GM20431 (cell line): ENCODE measurements around the gene SRP19.

ENCODE experiments used
- in situ Hi-C: fragments of 300-500 bp; cut with MseI, MboI; formaldehyde crosslinking; loops from one replicate; pipeline ENCODE4 v1.15.0; 2020; ENCODE audit warnings: low sequenced_read_pairs; ENCODE audit not compliant: unreplicated experiment

SRP19 gene

DNA sequence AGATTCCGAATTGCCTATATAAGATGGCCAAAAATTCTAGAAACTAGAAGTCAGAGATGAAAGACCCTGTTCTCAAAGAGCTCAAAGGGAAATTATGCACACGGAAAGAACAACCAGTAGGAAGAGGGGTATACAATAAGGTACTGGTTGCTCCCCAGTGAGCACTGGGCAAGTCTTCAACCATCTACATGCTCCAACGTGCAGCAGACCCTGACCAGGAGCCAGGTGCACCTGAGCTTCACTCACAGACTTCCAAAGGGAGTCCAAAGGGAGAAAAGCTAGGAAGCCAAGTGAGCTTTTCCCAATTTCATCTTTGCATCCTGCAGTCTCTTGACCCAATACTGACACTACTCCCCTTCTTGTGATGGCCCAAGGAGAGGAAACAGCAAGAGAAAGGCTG lies 57.0 kb downstream of the SRP19 start:
- in situ Hi-C loops = no loop called here

GRCh38 chr5:112918679-112919078 lies 57.6 kb downstream of the SRP19 start:
- in situ Hi-C loops = no loop called here
